NCI-H460 (cell line): ENCODE data around the gene C1orf232. TPM values are rescaled to one million over a fixed set of nuclear protein-coding genes. Genes with fewer than 3 reads are reported as not detected.

Source experiments
- DNase-seq: peaks from one replicate; pipeline ENCODE4 v3.0.0-alpha.2; 2016; ENCODE audit warnings: low read depth; ENCODE audit errors: extremely low read depth
- total RNA-seq: library from RNA; depleted of rRNA; stranded (reverse); fragments of >200 nt; shearing (Covaris generic); gene quantifications from 2 replicates; pipeline ENCODE4 v1.2.3, GENCODE V29; 2014

Gene C1orf232
- total RNA-seq, 1 experiment from 2014 or later: not detected

- DNase-seq: no peak
These were observed 10.4 kb downstream of the C1orf232 start for GRCh38 chr1:26158271-26158907.

DNA sequence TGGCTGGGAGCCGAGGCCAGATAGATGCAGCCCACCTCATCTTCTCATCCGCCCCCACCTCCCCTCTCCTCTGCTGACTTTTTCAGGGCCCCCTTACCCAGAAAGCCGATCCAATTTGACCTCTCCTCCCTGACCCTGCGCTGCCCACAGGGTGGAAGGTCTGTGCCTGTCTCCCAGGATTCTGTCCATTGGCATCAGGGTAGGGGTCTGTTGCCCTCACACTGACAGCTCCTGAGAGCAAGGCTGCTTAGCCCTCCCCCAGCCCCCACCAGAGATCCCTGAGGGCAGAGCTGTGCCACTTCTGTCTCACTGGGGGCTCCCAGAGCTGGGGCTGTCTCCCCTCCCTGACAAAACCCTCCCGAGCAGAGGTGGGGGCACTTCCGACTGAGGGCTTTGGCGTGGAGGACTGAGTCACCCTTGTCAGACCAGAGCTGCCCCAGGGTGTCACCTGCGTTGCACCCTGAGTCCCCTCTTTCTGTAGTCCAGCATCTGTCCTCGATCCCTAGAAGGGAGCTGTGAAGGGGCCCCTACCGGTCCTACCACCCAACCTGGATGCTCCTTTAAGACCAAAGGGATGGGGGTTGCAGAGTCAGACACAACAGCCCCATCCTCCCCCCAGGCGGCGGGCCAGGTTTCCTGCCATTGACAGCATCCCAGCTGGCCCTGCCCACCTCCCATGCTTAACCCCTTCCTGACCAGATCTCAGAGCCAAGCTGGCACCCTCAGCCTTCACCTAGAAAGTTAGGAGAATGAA, 12.3 kb downstream of the C1orf232 start:
- no peak for DNase-seq

GRCh38 chr1:26155370-26156284, 13.1 kb downstream of the C1orf232 start:
- no peak for DNase-seq

GRCh38 chr1:26154750-26155149, 14.0 kb downstream of the C1orf232 start:
- DNase-seq: no peak

- DNase-seq: no peak
These were observed 14.7 kb downstream of the C1orf232 start for GRCh38 chr1:26153966-26154532.

DNA sequence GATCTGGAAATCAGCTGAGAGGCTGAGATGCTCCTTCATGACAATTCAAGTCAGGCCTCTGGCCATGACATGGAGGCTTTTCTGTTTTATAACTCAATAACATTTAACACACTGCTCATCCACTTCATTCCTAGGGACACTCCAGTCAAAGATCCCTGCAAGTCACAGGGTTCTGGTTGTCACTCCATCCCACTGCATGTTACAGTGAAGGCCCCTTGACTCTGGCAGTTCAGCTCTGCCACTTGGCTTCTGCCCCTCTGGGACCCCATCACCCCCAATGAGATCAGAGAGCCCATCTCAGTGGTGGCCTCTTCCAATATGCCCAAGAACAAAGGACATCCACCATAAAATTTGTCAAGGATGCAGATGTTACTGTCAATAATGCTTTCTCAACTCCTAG, 19.9 kb downstream of the C1orf232 start:
- no peak for DNase-seq

DNA sequence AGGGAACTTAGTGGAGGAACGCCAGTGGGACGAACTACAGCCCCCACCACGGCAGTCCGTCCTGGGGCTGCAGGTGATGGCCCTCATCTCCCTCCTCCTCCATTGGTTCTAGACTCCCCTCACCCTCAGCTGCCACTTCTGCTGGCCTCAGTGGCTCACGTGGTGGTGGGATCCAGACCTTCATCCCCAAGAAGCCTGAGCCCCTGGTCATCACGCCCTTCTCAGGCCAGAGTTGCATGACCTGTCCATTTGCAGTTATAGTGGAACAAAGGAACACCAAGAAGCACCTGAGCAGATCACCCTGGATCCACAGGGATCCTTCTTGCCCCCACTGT, 22.8 kb downstream of the C1orf232 start:
- no peak for DNase-seq

DNA sequence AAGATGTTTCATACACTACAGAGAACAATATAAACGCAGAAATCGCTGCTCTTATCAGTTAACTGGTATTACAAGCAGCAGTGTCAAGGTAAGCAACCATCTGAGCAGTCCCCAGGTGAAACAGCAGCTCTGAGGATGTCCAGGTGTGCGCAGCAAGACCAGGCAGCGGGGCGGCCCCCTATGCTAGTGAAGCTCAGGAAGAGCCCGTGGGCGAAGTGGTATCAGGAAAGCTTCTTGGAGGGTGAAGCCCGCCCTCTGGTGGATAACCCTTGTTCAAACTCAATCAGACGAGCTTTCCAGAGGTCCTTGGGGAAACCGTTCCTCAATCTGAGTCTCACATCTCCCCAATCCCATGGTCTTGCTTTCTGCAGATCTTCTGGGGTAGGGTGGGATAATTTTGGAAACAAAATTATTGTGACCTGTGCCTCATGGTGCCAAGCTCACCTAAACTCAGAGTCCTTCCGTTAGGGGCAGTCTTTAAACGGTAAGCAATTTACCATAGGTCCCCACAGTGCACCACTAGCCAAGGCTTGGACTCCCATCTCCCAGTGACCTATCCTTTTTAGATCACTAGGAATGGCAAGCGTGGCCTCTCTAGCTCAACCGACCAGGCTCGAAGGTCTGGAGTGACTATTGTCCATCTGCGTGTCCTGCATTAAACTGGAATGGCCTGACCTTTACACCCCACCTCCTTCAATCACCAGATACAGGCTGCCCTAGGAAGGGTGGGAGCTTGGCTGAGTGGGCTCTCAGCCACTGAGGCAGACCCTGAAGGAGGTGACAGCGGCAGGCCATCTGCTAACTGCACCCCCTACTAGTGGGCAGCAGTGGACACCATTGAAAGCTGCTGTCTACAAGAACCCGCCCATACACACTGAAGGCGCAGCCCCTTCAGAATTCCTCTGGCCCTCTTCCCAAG, 23.5 kb downstream of the C1orf232 start:
- peak; percentile 74 for DNase-seq

GRCh38 chr1:26142159-26142558, 26.6 kb downstream of the C1orf232 start:
- DNase-seq: no peak

- DNase-seq: no peak
These were observed 29.7 kb downstream of the C1orf232 start for GRCh38 chr1:26138974-26139558.

DNA sequence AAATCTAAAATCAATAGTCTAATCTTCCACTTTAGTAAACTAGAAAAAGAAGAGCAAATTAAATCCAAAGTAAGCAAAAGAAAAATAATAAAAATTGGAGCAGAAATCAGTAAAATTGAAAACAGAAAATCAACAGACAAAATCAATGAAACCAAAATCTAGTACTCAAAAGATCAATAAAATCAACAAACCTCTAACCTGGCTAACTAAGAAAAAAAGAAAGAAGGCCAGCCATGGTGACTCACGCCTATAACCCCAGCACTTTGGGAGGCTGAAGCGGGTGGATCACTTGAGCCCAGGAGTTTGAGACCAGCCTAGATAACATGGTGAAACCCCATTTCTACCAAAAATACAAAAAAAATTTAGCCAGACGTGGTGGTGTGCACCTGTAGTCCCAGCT, 34.3 kb downstream of the C1orf232 start:
- no peak for DNase-seq

- DNase-seq: no peak
These were observed 36.0 kb downstream of the C1orf232 start for GRCh38 chr1:26132834-26133167.

DNA sequence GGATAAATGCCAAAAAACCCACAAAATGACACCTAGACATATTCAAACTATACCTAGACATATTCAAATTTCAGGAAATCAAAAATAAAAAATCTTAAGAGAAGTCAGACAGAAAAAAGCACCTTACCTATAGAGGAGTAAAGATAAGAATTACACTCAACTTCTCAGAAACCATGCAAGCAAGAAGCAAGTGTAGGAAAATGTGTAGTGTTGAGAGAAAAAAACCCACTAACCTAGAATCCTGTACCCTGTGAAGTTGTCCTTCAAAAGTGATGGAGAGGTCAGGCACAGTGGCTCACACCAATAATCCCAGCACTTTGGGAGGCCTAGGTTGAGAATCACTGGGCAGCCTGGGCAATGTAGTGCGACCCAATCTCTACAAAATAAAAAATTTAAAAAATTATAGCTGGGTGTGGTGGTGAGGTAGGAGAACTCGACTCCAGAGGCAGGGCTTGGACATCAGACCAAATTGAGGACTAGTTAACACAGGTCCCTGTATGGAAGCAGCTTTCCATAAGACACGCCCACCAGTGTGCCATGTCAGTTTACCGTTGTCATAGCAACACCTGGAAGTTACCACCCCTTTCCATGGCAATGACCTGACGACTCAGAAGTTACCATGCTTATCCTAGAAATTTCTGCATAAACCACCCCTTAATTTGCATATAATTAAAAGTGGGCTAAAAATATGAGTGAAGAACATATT, 36.5 kb downstream of the C1orf232 start:
- DNase-seq: no peak

GRCh38 chr1:26130695-26131094, 38.1 kb downstream of the C1orf232 start:
- DNase-seq: no peak

DNA sequence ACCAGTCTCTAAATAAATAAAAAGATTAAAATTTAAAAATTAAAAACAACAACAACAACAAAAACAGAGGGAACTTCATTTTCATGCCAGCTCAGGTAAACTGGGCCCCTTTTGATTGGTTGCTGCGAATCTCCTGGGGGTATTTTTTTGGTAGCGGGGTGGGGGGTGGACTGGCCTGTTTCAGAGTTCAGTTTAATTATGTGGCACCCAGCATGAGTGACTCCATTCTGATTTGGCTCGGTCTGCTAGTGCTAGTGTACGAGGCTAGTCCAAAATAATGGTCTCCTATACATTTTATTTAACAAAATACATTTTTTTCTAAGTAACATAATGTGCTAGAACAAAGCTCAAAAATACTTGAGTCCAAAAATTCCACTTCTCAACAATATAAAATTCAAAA, 39.0 kb downstream of the C1orf232 start:
- no peak for DNase-seq

GRCh38 chr1:26127235-26128163, 41.3 kb downstream of the C1orf232 start:
- DNase-seq: no peak

DNA sequence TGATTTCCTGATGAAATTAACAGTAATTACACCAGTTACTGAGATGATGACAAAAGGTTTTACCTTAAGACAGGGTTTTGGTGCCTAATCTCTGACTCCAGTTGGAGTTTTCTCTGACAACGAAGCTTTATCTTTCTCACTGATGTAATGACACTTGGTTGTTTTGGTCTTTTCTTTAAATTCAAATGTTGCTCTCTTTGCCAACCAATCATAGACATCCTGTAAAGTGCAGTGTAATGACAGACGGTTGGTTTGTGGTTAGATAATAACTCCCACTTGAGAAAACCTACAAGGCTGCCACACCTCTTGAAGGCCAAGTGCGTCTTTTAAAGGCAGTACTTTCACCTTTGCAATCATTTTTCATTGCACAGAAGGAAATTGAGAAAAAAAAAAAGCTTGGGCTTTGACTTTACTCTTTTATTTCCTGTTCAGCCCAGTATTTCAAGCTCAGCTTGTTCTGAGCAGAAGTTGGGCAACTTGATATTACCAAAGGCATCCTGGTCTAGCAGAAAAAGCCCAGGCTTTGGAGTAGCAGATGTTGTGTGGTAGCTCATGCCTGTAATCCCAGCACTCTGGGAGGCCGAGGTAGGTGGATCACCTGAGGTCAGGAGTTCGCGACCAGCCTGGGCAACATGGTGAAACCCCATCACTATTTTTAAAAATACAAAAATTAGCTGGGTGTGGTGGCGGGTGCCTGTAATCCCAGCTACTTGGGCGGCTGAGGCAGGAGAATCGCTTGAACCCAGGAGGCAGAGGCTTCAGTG, 42.3 kb downstream of the C1orf232 start:
- peak; percentile 58 for DNase-seq
